Kidney capillary endothelial cell (primary cell): Measurements from ENCODE around the gene AURKB.
A peak's percentile ranks its signal among the peaks of the same experiment; 100 is the strongest.
"Not testable (repeated sequence)": the region's sequence is repeated elsewhere in the genome, so short reads cannot be mapped to it uniquely, and the experiment has no call there.

Experiments used
- DNase-seq: peaks from one replicate; pipeline ENCODE4 v3.0.0-alpha.2; 2018; ENCODE audit warnings: low spot score

AURKB gene

DNA sequence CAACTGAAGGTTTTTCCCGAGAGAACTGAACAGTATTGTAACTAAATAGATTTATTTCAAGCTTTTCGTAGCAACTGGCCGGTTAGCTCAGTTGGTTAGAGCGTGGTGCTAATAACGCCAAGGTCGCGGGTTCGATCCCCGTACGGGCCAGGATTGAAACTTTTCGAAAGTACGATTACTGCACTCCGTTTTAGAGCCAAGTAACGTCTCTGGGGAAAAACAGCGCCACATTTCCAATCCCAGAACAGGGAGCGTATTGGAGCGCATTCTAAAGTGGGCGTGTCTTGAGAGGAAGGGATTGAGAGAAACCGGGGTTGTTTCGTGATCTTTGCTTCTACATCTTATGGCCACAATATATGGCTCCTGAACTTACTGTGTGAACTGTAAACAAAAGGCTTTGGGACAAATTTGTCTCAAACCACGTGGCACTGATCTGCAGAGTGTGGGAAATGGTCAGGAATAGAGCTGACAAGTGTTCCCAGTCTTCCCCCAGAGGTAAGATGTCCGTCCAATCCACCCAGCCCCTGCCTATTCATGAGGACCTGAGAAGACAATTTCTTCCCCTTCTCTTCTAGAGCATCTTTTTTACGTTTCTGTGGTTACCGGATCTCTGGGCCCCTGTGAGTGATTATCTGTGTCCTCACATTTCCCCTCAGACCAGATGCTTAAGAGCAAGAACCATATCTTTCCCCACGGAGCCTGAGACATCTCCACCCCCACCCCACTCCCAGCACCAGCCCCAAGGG, 22.7 kb downstream of the AURKB start:
- DNase-seq: peak; percentile 99

- peak; percentile 92 for DNase-seq
Observed at GRCh38 chr17:8186787-8187516, 23.4 kb downstream of the AURKB start.

GRCh38 chr17:8186446-8186786, 24.0 kb downstream of the AURKB start:
- no peak for DNase-seq

GRCh38 chr17:8185582-8186445, 24.6 kb downstream of the AURKB start:
- DNase-seq: peak; percentile 67

DNA sequence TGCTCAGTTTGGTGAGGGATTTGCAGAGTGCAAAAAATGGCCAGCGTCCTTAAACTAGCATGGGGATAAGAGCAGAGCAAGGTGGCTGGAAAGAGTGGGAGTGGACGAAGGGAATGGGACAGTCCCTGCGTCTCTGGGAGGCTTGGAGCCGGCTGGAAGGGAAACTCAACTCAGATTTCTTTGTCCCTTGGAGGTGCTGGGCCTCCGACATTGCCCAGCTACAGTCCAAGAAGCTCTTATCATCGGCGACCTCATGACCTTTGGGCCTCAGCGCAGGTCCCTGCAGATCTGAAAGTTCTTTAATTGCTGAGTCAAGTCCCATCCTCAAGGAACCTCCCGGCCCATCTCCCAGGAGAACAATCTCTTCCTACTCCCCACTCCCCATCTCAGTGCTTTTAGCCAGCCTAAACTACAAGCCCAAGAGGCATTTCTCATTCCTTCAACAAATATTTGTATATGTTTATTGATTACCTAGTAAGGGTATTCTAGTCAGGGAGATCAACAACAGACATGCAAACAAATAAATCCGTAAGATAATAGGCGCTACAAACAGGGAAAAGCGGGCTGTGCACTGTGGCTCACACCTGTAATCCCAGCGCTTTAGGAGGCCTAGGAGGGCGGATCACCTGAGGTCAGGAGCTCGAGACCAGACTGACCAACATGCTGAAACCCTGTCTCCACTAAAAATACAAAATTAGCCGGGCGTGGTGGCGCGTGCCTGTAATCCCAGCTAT, 33.2 kb downstream of the AURKB start:
- DNase-seq: no peak

GRCh38 chr17:8176197-8176940, 34.0 kb downstream of the AURKB start, which contains the start of gene TMEM107:
Gene TMEM107, minus strand, starts transcription at chr17:8176380. Its CDS starts 94 bp downstream, at chr17:8176286.
- peak; percentile 70 for DNase-seq

- DNase-seq: no peak
Observed at GRCh38 chr17:8175795-8176196, 34.6 kb downstream of the AURKB start.

GRCh38 chr17:8173871-8174322, 36.5 kb downstream of the AURKB start:
- no peak for DNase-seq

GRCh38 chr17:8173056-8173870, 37.1 kb downstream of the AURKB start:
- DNase-seq: peak; percentile 95

GRCh38 chr17:8170186-8170585, 40.2 kb downstream of the AURKB start:
- DNase-seq: not testable (repeated sequence)

DNA sequence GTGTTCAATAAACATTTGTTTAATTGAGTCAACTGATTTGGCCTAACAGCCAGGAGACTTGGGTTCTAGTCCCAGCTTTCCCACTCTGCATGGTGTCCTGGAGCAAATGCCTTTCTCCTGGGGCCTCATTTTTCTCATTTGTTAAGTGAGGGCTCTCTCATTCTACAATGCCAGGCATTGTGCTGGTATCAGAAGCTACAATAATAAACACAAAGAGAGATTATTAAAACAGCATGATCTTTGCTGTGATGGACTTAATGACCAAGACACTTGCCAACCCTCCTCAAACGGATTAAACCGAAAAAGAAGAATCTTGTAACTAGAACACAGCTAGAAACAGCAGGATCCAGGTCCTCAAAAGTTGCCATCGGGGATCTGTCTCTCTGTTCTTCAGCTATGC, 42.8 kb downstream of the AURKB start:
- DNase-seq: no peak

DNA sequence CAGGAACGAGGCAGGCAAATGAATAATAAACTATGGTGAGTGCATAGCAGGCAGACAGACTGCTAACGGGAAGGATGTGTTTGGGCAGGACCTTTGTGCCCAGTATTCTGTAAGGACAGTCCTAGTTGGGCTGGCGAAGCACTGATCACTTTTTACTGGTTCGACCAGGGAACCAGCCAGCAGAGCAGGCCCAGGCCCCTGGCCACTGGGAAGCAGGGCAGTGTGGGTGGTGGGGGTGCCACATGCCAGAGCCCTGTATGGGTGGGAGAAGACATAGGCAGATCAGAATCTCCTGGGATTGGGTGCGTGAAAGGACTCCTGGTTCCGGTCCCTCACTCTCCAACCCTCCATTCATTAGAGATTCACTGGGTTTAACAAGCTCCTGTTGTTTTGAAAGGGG, 43.6 kb downstream of the AURKB start:
- no peak for DNase-seq

DNA sequence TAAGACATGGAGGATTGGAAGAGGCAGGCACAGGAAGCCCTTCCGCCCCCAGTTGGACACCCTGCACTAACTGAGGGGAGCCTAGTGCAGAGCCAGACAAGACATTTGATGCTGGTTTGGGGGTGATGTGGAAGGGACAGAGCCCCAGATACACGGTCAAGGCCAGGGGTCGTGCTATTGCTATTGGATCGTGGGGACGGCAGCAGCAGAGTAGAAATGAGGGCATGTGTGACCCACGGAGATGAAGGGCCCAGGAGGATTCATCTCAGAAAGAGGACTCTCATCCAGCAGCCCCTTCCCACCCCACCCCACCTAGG, 45.6 kb downstream of the AURKB start:
- DNase-seq: no peak

GRCh38 chr17:8163978-8164814, 46.2 kb downstream of the AURKB start:
- DNase-seq: no peak

GRCh38 chr17:8162997-8163977, 47.1 kb downstream of the AURKB start:
- no peak for DNase-seq

DNA sequence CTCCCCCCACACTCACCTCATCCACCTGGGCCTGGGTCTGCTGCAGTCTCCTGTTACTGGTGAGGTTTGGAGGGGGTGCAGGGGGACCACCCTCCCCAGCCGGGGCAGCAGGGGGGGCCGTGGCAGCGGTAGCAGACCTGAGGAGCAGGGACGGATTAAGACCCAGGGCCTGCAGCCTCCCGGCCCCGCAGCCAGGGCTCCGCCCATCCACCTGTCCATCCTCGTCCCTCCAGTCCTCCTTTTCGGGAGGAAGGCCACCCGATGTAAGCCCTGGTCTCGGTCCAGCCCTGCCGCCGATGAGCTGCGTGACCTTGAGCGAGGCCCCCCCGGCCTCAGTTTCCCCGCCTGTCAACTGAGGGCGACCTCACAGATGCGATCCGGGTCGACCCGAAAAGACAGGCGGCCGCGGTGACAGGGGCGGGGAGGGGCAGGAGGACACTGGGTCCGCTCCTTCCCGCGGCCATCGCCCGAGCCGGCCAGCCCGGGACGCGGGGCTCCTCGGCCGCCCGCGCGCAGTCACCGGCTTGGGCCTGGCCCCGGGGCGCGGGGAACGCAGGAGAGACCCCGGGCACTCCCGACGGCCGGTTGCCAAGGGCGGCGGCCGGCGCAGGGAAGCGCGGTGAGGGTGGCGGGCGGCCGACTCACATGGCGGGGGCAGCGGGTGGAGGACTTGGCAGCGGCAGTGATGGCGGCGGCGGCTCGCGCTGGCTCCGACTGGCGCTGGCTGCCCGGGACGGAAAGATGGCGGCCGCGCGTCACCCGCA, 48.0 kb downstream of the AURKB start, which contains the start of gene VAMP2:
Gene VAMP2 (minus strand): TSS at position 716 of the 764 bp plus-strand sequence. CDS start 69 bp downstream, at position 647.
- no peak for DNase-seq
